K562 (cell line): Measurements from ENCODE around the gene RAE1. TPM values are rescaled to one million over a fixed set of nuclear protein-coding genes. Genes with fewer than 3 reads are reported as not detected.
A peak's percentile ranks its signal among the peaks of the same experiment; 100 is the strongest.

Experiments
- ATAC-seq: fragments of 200-7000 bp; cut with Tn5 transposase; 3 replicates; pipeline ENCODE4 v1.9.1; 2020; ENCODE audit warnings: moderate library complexity
- BruUV-seq: library from RNA; stranded (reverse); fragments of 400-500 nt; replicated peaks from 2 replicates; lab custom pipeline; 2021; lab: Mats Ljungman, UMichigan
- CTCF ChIA-PET: fragments of 300-600 bp; formaldehyde crosslinking; extraction: SDS; loops from one replicate; lab custom pipeline; 2021; ENCODE audit warnings: low intra/inter-chr PET ratio; lab: Yijun Ruan, JAX
- POLR2A ChIA-PET: fragments of 300-600, 350-650 bp; sonication (Branson Sonifier 250); formaldehyde crosslinking; extraction: SDS; loops from one replicate; lab custom pipeline; 2021; ENCODE audit warnings: antibody characterized with exemption, inconsistent platforms; lab: Yijun Ruan, JAX
- DNase-seq, 4 experiments: peaks; one replicate each; pipeline versions ENCODE4 v3.0.0 to v3.0.0-alpha.2; 2011 to 2018; ENCODE audit warnings: low spot score in 3 of 4, mixed read lengths in 3 of 4; ENCODE audit errors: extremely low read depth in 1 of 4
- FAIRE-seq: peaks from 2 replicates; lab custom pipeline; 2011; peaks lifted over from hg19 to GRCh38; lab: Jason Lieb, UNC
- H2AFZ ChIP-seq: 2 replicates; pipeline ENCODE4 v1.6.0; 2011; ENCODE audit warnings: low read depth, low read length, control low read depth, inconsistent platforms
- H3K27ac ChIP-seq: fragments of 200-600 bp; 3 replicates; pipeline ENCODE4 v1.8.0; 2011; ENCODE audit warnings: low read depth, mild to moderate bottlenecking, control low read depth, inconsistent platforms, low read length, moderate library complexity, mixed read lengths; ENCODE audit errors: extremely low read depth
- H3K27me3 ChIP-seq, 2 experiments: fragments of 300-600 bp in 1 of 2; 2 replicates in 1 of 2; 3 replicates in 1 of 2; pipeline versions ENCODE4 v1.6.0 to v1.8.0; 2011; ENCODE audit warnings: inconsistent platforms in 2 of 2, low read length in 2 of 2, mild to moderate bottlenecking in 1 of 2, mixed read lengths in 1 of 2, moderate library complexity in 1 of 2; ENCODE audit not compliant: control insufficient read depth in 2 of 2, insufficient read depth in 2 of 2
- H3K36me3 ChIP-seq: fragments of 300-600 bp; 3 replicates; pipeline ENCODE4 v1.8.0; 2011; ENCODE audit warnings: mild to moderate bottlenecking, low read length, inconsistent platforms; ENCODE audit not compliant: control insufficient read depth, insufficient read depth
- H3K4me1 ChIP-seq, 2 experiments: fragments of 200-600 bp in 1 of 2; replicated peaks in 1 of 2; 2 replicates in 1 of 2; 3 replicates in 1 of 2; pipeline versions ENCODE4 v1.5.1 to v1.8.0; 2011; ENCODE audit warnings: inconsistent platforms in 2 of 2, low read length in 2 of 2, mild to moderate bottlenecking in 1 of 2, mixed read lengths in 1 of 2, moderate library complexity in 1 of 2; ENCODE audit not compliant: control insufficient read depth in 2 of 2, insufficient read depth in 2 of 2
- H3K4me2 ChIP-seq: 2 replicates; pipeline ENCODE4 v1.6.1; 2011; ENCODE audit warnings: low read length, control low read depth, inconsistent platforms, mixed read lengths; ENCODE audit not compliant: insufficient read depth
- H3K4me3 ChIP-seq: fragments of 200-600 bp; sonication (generic), shearing (Covaris generic); 2 replicates; pipeline ENCODE4 v1.5.1; 2016; ENCODE audit warnings: control low read depth, inconsistent platforms
- H3K79me2 ChIP-seq: fragments of 200-600 bp; 3 replicates; pipeline ENCODE4 v1.8.0; 2011; ENCODE audit warnings: low read length, inconsistent platforms; ENCODE audit not compliant: control insufficient read depth, insufficient read depth
- H3K9ac ChIP-seq, 2 experiments: 2 replicates each; pipeline versions ENCODE4 v1.6.0 to v1.6.1; 2011; ENCODE audit warnings: low read depth in 2 of 2, low read length in 2 of 2, control low read depth in 1 of 2, inconsistent platforms in 1 of 2, mild to moderate bottlenecking in 1 of 2, mixed read lengths in 1 of 2; ENCODE audit not compliant: insufficient read depth in 1 of 2
- H3K9me1 ChIP-seq: one replicate; pipeline ENCODE4 v1.6.0; 2011; ENCODE audit warnings: inconsistent platforms, mild to moderate bottlenecking, low read length, moderate library complexity; ENCODE audit not compliant: control insufficient read depth, insufficient read depth
- H3K9me3 ChIP-seq: replicated peaks from 2 replicates; pipeline ENCODE4 v1.5.1; 2011; ENCODE audit warnings: low read depth, low read length, inconsistent platforms; ENCODE audit not compliant: control insufficient read depth, insufficient read depth
- H4K20me1 ChIP-seq: replicated peaks from 2 replicates; pipeline ENCODE4 v1.6.1; 2011; ENCODE audit warnings: low read length, inconsistent platforms, mixed read lengths; ENCODE audit not compliant: control insufficient read depth, insufficient read depth
- BHLHE40 ChIP-seq: IDR thresholded peaks from 2 replicates; pipeline ENCODE4 v1.6.1; 2011; ENCODE audit warnings: low read length, improper control_type of control experiment
- ZNF511 ChIP-seq: sonication (generic); formaldehyde crosslinking; IDR thresholded peaks from 2 replicates; pipeline ENCODE4 v1.8.0; 2022; ENCODE audit warnings: mild to moderate bottlenecking, missing genetic modification reagents
- WGBS: fragments of 100-300 bp; shearing (Covaris generic); methylation state at CpG from one replicate; pipeline ENCODE4 v1.1.6; 2016; ENCODE audit warnings: low coverage, mixed read lengths; ENCODE audit not compliant: insufficient coverage; ENCODE audit errors: missing lambda C conversion rate; 5-methylcytosine and 5-hydroxymethylcytosine counted together
- in situ Hi-C: fragments of 300-500 bp; cut with MboI; formaldehyde crosslinking; loops from 4 replicates; pipeline ENCODE4 v1.15.0; 2018; ENCODE audit warnings: inconsistent platforms, mixed read lengths
- intact Hi-C: fragments of 100-400 bp; cut with micrococcal nuclease; formaldehyde crosslinking; loops from 2 replicates; pipeline ENCODE4 v1.14.2; 2022
- polyA plus RNA-seq, 8 experiments: library from polyadenylated mRNA; depleted of rRNA in 4 of 8; stranded (reverse) in 5 of 8; unstranded in 3 of 8; fragments of >200 nt; fragmentation: Nextera tagmentation in 2 of 8; fragmentation: Illumina TruSeq in 1 of 8; extraction: Ambion mirVana in 2 of 8; extraction: Trizol in 1 of 8; gene quantifications; 2 replicates each; pipeline versions ENCODE4 v1.2.1 to v1.2.3, GENCODE V29; 2011 to 2014; ENCODE audit warnings: inconsistent platforms in 1 of 8, missing spikeins in 1 of 8
- total RNA-seq, 7 experiments: library from RNA; depleted of rRNA in 6 of 7; stranded (reverse); fragments of >200 nt in 6 of 7; fragmentation: Illumina TruSeq in 2 of 7; extraction: Trizol in 2 of 7; gene quantifications; 2 replicates each; pipeline versions ENCODE4 v1.2.1 to v1.2.3, GENCODE V29; 2011 to 2021; ENCODE audit warnings: low replicate concordance in 1 of 7

RAE1 gene
- total and polyA plus RNA-seq, 9 of the 15 experiments (the other 6 are each of a cell fraction or from before 2014, with no cell fraction given): 33.7 to 248 (median 77.7) TPM

GRCh38 chr20:57374343-57374930 lies 23.4 kb downstream of the RAE1 start:
- no peak overlapping the region for H3K4me3 ChIP-seq
- in situ Hi-C loops (no loop called here), intact Hi-C loops (no loop called here)
- H4K20me1 ChIP-seq: peaks cover 9% of the 10 kb centered on the region; the same call in 1 of the 2 replicates
- no peaks in the 10 kb centered on the region; the same call in 2 of the 3 replicates for H3K79me2 ChIP-seq
- FAIRE-seq (no peak), ATAC-seq (no peak), DNase-seq (no peak)
- H3K27ac ChIP-seq: no peak overlapping the region
- ChIA-PET CTCF (no interaction called here), POLR2A (interaction anchor here (1.2 to 2.8 kb wide), 3 partner anchors 10 to 13 kb away, joined by 5 to 16 read pairs (median 6); no protein-coding TSS in a partner anchor)
- no TSS peak for BruUV-seq
- no peak overlapping the region for H3K4me2 ChIP-seq
- no peak overlapping the region for H2AFZ ChIP-seq
- TF ChIP-seq BHLHE40 (peak; percentile 50; the same call in 1 of the 2 replicates), ZNF511 (no peak)
- H3K27me3 ChIP-seq: no peaks in the 10 kb centered on the region
- H3K4me1 ChIP-seq: peaks cover 0 to 3% of the 10 kb centered on the region in 2 experiments; a peak in 2 of 5 replicates
- H3K9ac ChIP-seq: no peak overlapping the region
- peaks cover 99% of the 10 kb centered on the region for H3K36me3 ChIP-seq
- 84% methylated on average over 12 of the region's 12 CpGs for WGBS
- no peaks in the 10 kb centered on the region for H3K9me3 ChIP-seq
- no peaks in the 10 kb centered on the region for H3K9me1 ChIP-seq
